Measurements from ENCODE around the gene CGB5. TPM values are rescaled to one million over a fixed set of nuclear protein-coding genes. Genes with fewer than 3 reads are reported as not detected.

Gene CGB5
- total and polyA plus RNA-seq, 2 experiments from 2014 or later = not detected

DNA sequence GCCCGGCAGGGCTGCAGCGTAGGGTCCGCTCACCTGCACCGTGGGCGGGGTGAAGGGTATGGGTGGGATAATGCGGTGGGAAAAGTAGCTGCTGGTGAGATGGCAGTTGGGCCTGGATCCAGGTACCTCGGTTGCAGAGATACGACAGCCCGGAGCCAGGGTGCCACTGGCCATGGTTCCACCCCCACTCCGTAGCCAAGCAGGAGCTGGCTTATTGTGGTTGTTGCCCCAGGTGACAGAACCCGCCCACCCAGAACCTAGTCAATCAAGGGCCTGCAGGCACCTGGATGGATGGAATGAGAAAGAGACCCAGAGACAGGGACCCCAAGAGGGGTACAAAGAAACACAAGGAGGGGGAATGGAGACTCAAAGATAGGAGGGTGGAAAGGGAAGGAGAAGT is 23.3 kb upstream of the CGB5 start (continued):
- no peak for TF ChIP-seq ZNF462 (CRISPR knock-in tag; IDR thresholded peaks at IDR 0.05)
- TF ChIP-seq REST (IDR thresholded peaks at IDR 0.05; ENCODE audit: unreplicated experiment) = no peak
- TF ChIP-seq JUNB (IDR thresholded peaks at IDR 0.05; ENCODE audit: unreplicated experiment) = no peak
- no peak for TF ChIP-seq EZH2 (IDR thresholded peaks at IDR 0.05; ENCODE audit: low read depth, unreplicated experiment)
- no peak for TF ChIP-seq ZNF331 (CRISPR knock-in tag; IDR thresholded peaks at IDR 0.05; ENCODE audit: low read depth)
- no peak for TF ChIP-seq EZH2phosphoT487 (IDR thresholded peaks at IDR 0.05; ENCODE audit: unreplicated experiment)

Data from GM23338 (cell line).